Testis (tissue), 3 donors: ENCODE data around the gene ARHGAP36. TPM values are rescaled to one million over a fixed set of nuclear protein-coding genes. Genes with fewer than 3 reads are reported as not detected.

Experiments used
- DNase-seq: peaks from one replicate; pipeline ENCODE4 v3.0.0-alpha.2; 2019
- H3K27ac ChIP-seq, 2 donors: fragments of 200-600 bp; sonication (generic); one replicate each; pipeline ENCODE4 v1.5.1; 2019
- H3K27me3 ChIP-seq: fragments of 200-600 bp; sonication (generic); one replicate; pipeline ENCODE4 v1.5.1; 2019
- H3K36me3 ChIP-seq: fragments of 200-600 bp; sonication (generic); one replicate; pipeline ENCODE4 v1.5.1; 2017; ENCODE audit warnings: low read depth; ENCODE audit errors: missing control alignments
- H3K4me1 ChIP-seq: fragments of 200-600 bp; sonication (generic); one replicate; pipeline ENCODE4 v1.5.1; 2019
- H3K4me3 ChIP-seq, 2 donors: fragments of 200-600 bp; sonication (generic); one replicate each; pipeline ENCODE4 v1.5.1; 2017 to 2019
- H3K9me3 ChIP-seq: fragments of 200-600 bp; sonication (generic); one replicate; pipeline ENCODE4 v1.5.1; 2017
- POLR2A ChIP-seq: fragments of 450-650 bp; IDR thresholded peaks from one replicate; pipeline ENCODE4 v1.6.1; 2017; ENCODE audit warnings: antibody characterized with exemption, mild to moderate bottlenecking, moderate library complexity
- WGBS, 2 donors: methylation state at CpG; one replicate each; pipeline ENCODE4 v1.1.5; 2018; 5-methylcytosine and 5-hydroxymethylcytosine counted together
- intact Hi-C: fragments of 100-400 bp; cut with DNase I; formaldehyde crosslinking; loops from one replicate; pipeline ENCODE4 v1.15.1; 2023; ENCODE audit warnings: low total_unique reads
- polyA plus RNA-seq: library from polyadenylated mRNA; stranded (reverse); fragments of 350-450 nt; fragmentation: Illumina TruSeq; extraction: RNeasy Lipid Tissue Mini Kit (QIAGEN cat#74804); gene quantifications from one replicate; pipeline ENCODE4 v1.2.3, GENCODE V29; 2014; ENCODE audit warnings: low read depth, low replicate concordance; ENCODE audit not compliant: insufficient read depth
- total RNA-seq, 2 donors: library from RNA; depleted of rRNA; stranded (reverse); fragments of >200 nt; gene quantifications; one replicate each; pipeline ENCODE4 v1.2.3, GENCODE V29; 2016
- TF ChIP-seq, protein P1 (sequence below), 3 experiments: fragments of 450-650 bp in 2 of 3; fragments of 200-600 bp in 1 of 3; sonication (generic) in 1 of 3; IDR thresholded peaks; one replicate each; pipeline ENCODE4 v1.5.1; 2016 to 2019; ENCODE audit warnings: antibody characterized with exemption in 3 of 3, mild to moderate bottlenecking in 2 of 3, moderate library complexity in 1 of 3

The ARHGAP36 gene
- total and polyA plus RNA-seq, 3 donors from 2014 or later, result 1.2 to 3.2 (median 2.4) TPM

GRCh38 chrX:131060147-131060546 is 2.0 kb downstream of the ARHGAP36 start:
- WGBS, 2 donors, result 90 to 96% methylated on average over 3 of the region's 3 CpGs
- Histone ChIP-seq H3K4me3 (no peak overlapping the region), H3K4me1 (no peaks in the 10 kb centered on the region), H3K27ac (no peak overlapping the region), H3K27me3 (no peaks in the 10 kb centered on the region), H3K9me3 (no peaks in the 10 kb centered on the region), H3K36me3 (no peaks in the 10 kb centered on the region)
- no peak for TF ChIP-seq POLR2A
- TF ChIP-seq, protein P1, sequence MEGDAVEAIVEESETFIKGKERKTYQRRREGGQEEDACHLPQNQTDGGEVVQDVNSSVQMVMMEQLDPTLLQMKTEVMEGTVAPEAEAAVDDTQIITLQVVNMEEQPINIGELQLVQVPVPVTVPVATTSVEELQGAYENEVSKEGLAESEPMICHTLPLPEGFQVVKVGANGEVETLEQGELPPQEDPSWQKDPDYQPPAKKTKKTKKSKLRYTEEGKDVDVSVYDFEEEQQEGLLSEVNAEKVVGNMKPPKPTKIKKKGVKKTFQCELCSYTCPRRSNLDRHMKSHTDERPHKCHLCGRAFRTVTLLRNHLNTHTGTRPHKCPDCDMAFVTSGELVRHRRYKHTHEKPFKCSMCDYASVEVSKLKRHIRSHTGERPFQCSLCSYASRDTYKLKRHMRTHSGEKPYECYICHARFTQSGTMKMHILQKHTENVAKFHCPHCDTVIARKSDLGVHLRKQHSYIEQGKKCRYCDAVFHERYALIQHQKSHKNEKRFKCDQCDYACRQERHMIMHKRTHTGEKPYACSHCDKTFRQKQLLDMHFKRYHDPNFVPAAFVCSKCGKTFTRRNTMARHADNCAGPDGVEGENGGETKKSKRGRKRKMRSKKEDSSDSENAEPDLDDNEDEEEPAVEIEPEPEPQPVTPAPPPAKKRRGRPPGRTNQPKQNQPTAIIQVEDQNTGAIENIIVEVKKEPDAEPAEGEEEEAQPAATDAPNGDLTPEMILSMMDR (IDR thresholded peaks at IDR 0.05), result no peak
- DNase-seq, result no peak
- intact Hi-C loops, result no loop called here

GRCh38 chrX:131061306-131061705 is 3.2 kb downstream of the ARHGAP36 start:
- WGBS, 2 donors, result 81 to 97% methylated on average over 6 of the region's 6 CpGs
- H3K9me3 ChIP-seq, result no peaks in the 10 kb centered on the region
- H3K4me1 ChIP-seq, result no peaks in the 10 kb centered on the region
- DNase-seq, result no peak
- intact Hi-C loops, result no loop called here
- no peak overlapping the region for H3K27ac ChIP-seq
- H3K27me3 ChIP-seq, result no peaks in the 10 kb centered on the region
- no peak for TF ChIP-seq POLR2A
- TF ChIP-seq, protein P1 (IDR thresholded peaks at IDR 0.05), result no peak
- H3K36me3 ChIP-seq, result no peaks in the 10 kb centered on the region
- H3K4me3 ChIP-seq, result no peak overlapping the region

DNA sequence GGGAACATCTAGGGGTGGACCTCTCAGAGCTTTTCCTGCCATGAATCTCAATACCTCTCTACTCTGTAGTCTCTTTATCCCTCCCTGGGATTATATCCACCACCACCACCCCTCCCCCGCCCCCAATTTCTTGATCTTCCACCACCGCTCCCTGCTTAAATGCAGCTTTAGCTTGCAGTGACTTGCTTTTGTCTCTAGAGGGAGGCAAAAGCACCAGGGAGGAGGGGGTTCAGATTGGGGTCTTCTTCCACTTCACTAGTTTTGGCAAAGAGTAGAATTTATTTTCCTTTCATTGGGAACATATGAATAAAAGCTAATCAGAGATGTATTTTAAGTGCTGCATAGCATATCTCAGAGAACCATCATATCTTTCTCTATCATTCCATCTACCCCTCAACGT is 5.5 kb downstream of the ARHGAP36 start:
- no peak for TF ChIP-seq POLR2A
- TF ChIP-seq, protein P1 (IDR thresholded peaks at IDR 0.05), result no peak
- Histone ChIP-seq H3K27me3 (no peaks in the 10 kb centered on the region), H3K4me1 (no peaks in the 10 kb centered on the region), H3K4me3 (no peak overlapping the region), H3K27ac (no peak overlapping the region), H3K36me3 (no peaks in the 10 kb centered on the region), H3K9me3 (no peaks in the 10 kb centered on the region)
- 29 to 34% methylated on average over 3 of the region's 3 CpGs for WGBS, 2 donors
- intact Hi-C loops, result no loop called here
- no peak for DNase-seq

GRCh38 chrX:131066237-131066636 is 8.1 kb downstream of the ARHGAP36 start:
- no peak for DNase-seq
- Histone ChIP-seq H3K27ac (no peak overlapping the region), H3K4me3 (no peak overlapping the region), H3K4me1 (no peaks in the 10 kb centered on the region), H3K27me3 (no peaks in the 10 kb centered on the region), H3K9me3 (no peaks in the 10 kb centered on the region), H3K36me3 (no peaks in the 10 kb centered on the region)
- intact Hi-C loops, result no loop called here
- no peak for TF ChIP-seq POLR2A
- TF ChIP-seq, protein P1 (IDR thresholded peaks at IDR 0.05), result no peak
- 50 to 56% methylated on average over 3 of the region's 3 CpGs for WGBS, 2 donors

DNA sequence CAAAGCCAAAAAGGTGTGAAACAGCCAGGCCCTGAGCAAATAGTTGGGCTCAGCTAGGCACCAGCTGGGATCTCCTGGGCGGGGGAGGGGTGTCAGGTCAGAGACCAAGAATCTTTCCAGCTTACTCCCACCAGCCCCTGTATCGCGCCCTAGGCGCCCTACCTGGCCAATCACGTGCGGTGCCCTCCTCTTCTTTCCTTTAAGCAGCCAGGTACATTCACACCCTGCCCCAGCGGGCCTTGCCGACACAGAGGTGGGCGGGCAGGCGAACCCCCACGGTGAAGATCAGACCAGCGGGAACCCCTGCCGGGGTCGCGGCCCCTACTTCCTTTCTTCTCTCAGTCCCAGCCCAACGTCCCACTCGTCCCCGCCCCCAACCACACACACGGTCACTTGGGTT is 9.1 kb downstream of the ARHGAP36 start:
- intact Hi-C loops, result no loop called here
- Histone ChIP-seq H3K27ac (no peak overlapping the region), H3K27me3 (no peaks in the 10 kb centered on the region), H3K36me3 (no peaks in the 10 kb centered on the region), H3K4me3 (no peak overlapping the region), H3K9me3 (no peaks in the 10 kb centered on the region), H3K4me1 (no peaks in the 10 kb centered on the region)
- TF ChIP-seq, protein P1 (IDR thresholded peaks at IDR 0.05), result no peak
- no peak for TF ChIP-seq POLR2A
- WGBS, 2 donors, result 4% methylated on average over 7 to 19 of the region's 19 CpGs
- no peak for DNase-seq
